ENCODE data around the gene ART1. TPM values are rescaled to one million over a fixed set of nuclear protein-coding genes. Genes with fewer than 3 reads are reported as not detected.

ART1 gene
- total RNA-seq, 1 donor from 2014 or later: 1.0 TPM

GRCh38 chr11:3635641-3636375 is 9.1 kb upstream of the ART1 start:
- Histone ChIP-seq H3K4me3 (no peak overlapping the region), H3K9me3 (no peaks in the 10 kb centered on the region), H3K4me1 (no peaks in the 10 kb centered on the region), H3K36me3 (no peaks in the 10 kb centered on the region), H3K27ac (no peak overlapping the region), H3K27me3 (ENCODE audit: low read depth) (no peaks in the 10 kb centered on the region)
- intact Hi-C loops (cut with DNase I): no loop called here
- no peak for TF ChIP-seq CTCF (IDR thresholded peaks at IDR 0.05)
- DNase-seq: no peak
- no peak for ATAC-seq

GRCh38 chr11:3637201-3637600 is 7.7 kb upstream of the ART1 start:
- H3K9me3 ChIP-seq: no peaks in the 10 kb centered on the region
- no peak for DNase-seq
- intact Hi-C loops (cut with DNase I): no loop called here

DNA sequence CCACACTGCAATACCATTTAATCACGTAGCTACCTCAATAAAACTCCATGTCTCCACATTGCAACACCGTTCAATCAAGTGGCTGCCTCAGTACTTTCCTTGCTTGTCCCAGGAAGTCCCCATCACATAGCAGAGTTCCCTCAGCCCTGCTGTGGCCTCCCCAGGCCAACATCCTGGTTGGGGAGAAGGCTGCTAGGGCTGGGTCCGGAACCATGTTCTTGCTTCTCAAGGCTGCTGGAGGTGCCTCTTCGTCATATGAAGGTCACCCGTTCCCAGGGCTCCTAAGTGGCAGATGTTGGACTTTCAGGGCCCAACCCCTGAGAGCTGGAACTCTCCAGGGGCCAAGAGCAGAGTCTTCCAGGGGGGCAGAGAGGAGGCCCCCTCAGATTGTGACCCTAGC is 6.4 kb upstream of the ART1 start:
- ATAC-seq (no peak), DNase-seq (no peak)
- Histone ChIP-seq H3K4me3 (no peak overlapping the region), H3K36me3 (no peaks in the 10 kb centered on the region), H3K9me3 (no peaks in the 10 kb centered on the region), H3K27ac (no peak overlapping the region), H3K4me1 (peaks cover 13% of the 10 kb centered on the region), H3K27me3 (ENCODE audit: low read depth) (no peaks in the 10 kb centered on the region)
- intact Hi-C loops (cut with DNase I): no loop called here
- no peak for TF ChIP-seq CTCF (IDR thresholded peaks at IDR 0.05)

More at GRCh38 chr11:3637201-3637600, 7.7 kb upstream of the ART1 start:
- Histone ChIP-seq H3K27me3 (ENCODE audit: low read depth) (no peaks in the 10 kb centered on the region), H3K36me3 (no peaks in the 10 kb centered on the region), H3K4me1 (peaks cover under 1% of the 10 kb centered on the region), H3K27ac (no peak overlapping the region), H3K4me3 (no peak overlapping the region)
- no peak for TF ChIP-seq CTCF (IDR thresholded peaks at IDR 0.05)
- no peak for ATAC-seq

DNA sequence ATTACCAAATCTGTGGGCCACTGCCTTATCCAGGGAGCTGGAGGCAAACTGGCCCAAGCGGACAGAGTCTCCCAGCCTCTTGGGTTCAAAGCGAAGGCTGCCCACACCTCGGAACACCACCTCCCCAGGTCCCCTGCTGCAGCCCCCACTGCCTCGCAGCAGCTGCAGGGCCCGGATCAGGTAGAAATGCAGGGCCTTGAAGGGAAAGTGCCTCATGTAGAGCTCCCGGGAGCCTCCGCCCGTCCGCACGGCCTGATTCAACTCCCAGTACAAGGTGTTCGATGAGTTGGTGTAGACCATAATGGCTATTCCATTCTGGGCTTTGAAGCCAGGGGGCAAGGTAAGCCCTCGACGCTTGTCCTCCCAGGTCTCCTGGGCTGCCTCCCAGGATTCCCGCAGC is 5.1 kb upstream of the ART1 start:
- no peaks in the 10 kb centered on the region for H3K36me3 ChIP-seq
- no peak overlapping the region for H3K27ac ChIP-seq
- H3K9me3 ChIP-seq: no peaks in the 10 kb centered on the region
- ATAC-seq: no peak
- H3K27me3 ChIP-seq (ENCODE audit: low read depth): no peaks in the 10 kb centered on the region
- no peak for TF ChIP-seq CTCF (IDR thresholded peaks at IDR 0.05)
- H3K4me3 ChIP-seq: no peak overlapping the region
- H3K4me1 ChIP-seq: peaks cover 16% of the 10 kb centered on the region
- intact Hi-C loops (cut with DNase I): no loop called here
- DNase-seq: no peak

GRCh38 chr11:3641191-3641590 is 3.7 kb upstream of the ART1 start:
- H3K27ac ChIP-seq: no peak overlapping the region

More at GRCh38 chr11:3641191-3641590, 3.7 kb upstream of the ART1 start:
- DNase-seq (no peak), ATAC-seq (no peak)
- H3K9me3 ChIP-seq: no peaks in the 10 kb centered on the region
- no peak for TF ChIP-seq CTCF (IDR thresholded peaks at IDR 0.05)
- no peak overlapping the region for H3K4me3 ChIP-seq
- intact Hi-C loops (cut with DNase I): no loop called here
- no peaks in the 10 kb centered on the region for H3K36me3 ChIP-seq
- no peaks in the 10 kb centered on the region for H3K27me3 ChIP-seq (ENCODE audit: low read depth)
- H3K4me1 ChIP-seq: peaks cover 19% of the 10 kb centered on the region
